Breast epithelium (tissue), 3 donors: ENCODE data around the gene TFB1M.

Source experiments
- CTCF ChIP-seq, 3 donors: fragments of 450-650 bp; IDR thresholded peaks; one replicate each; pipeline ENCODE4 v1.5.1; 2016 to 2017; ENCODE audit warnings: antibody characterized with exemption in 3 of 3, mild to moderate bottlenecking in 3 of 3, moderate library complexity in 3 of 3
- POLR2A ChIP-seq: fragments of 450-650 bp; IDR thresholded peaks from one replicate; pipeline ENCODE4 v1.6.1; 2016; ENCODE audit warnings: antibody characterized with exemption, mild to moderate bottlenecking, moderate library complexity
- POLR2AphosphoS5 ChIP-seq, 3 donors: sonication (generic); formaldehyde crosslinking; IDR thresholded peaks; one replicate each; pipeline ENCODE4 v1.6.1; 2017; ENCODE audit warnings: antibody characterized with exemption in 3 of 3

- TF ChIP-seq POLR2A (no peak), CTCF (IDR thresholded peaks at IDR 0.05) (no peak), POLR2AphosphoS5 (IDR thresholded peaks at IDR 0.05) (no peak)
These were observed 63.4 kb downstream of the TFB1M start for GRCh38 chr6:155250701-155251381.
